Left hindlimb (tissue), 1 donor: ENCODE measurements around the gene TDRD9.
"Not testable (repeated sequence)": the region's sequence is repeated elsewhere in the genome, so short reads cannot be mapped to it uniquely, and the experiment has no call there.

Source experiments
- DNase-seq: peaks from one replicate; pipeline ENCODE4 v3.0.0-alpha.2; 2018

The TDRD9 gene

GRCh38 chr14:103930051-103930604, 1.9 kb downstream of the TDRD9 start:
- DNase-seq, result no peak

- no peak for DNase-seq
These were observed 3.2 kb downstream of the TDRD9 start for GRCh38 chr14:103931422-103931821.

GRCh38 chr14:103932791-103933490, 4.7 kb downstream of the TDRD9 start:
- no peak for DNase-seq

GRCh38 chr14:103935102-103935501, 6.8 kb downstream of the TDRD9 start:
- no peak for DNase-seq

GRCh38 chr14:103941462-103941861, 13.2 kb downstream of the TDRD9 start:
- DNase-seq, result no peak

GRCh38 chr14:103941973-103942736, 13.9 kb downstream of the TDRD9 start, which contains the start of gene RD3L:
RD3L (minus strand) TSS chr14:103942529; CDS start chr14:103941695, 834 bp downstream.
- DNase-seq, result no peak

- no peak for DNase-seq
These were observed 15.4 kb downstream of the TDRD9 start for GRCh38 chr14:103943673-103944072.

- no peak for DNase-seq
These were observed 18.7 kb downstream of the TDRD9 start for GRCh38 chr14:103946975-103947374.

- no peak for DNase-seq
These were observed 20.2 kb downstream of the TDRD9 start for GRCh38 chr14:103948442-103948841.

GRCh38 chr14:103949131-103949790, 21.0 kb downstream of the TDRD9 start:
- DNase-seq, result no peak

- no peak for DNase-seq
These were observed 32.3 kb downstream of the TDRD9 start for GRCh38 chr14:103960457-103961055.

GRCh38 chr14:103961928-103962578, 33.8 kb downstream of the TDRD9 start:
- DNase-seq, result no peak

- no peak for DNase-seq
These were observed 38.4 kb downstream of the TDRD9 start for GRCh38 chr14:103966631-103967030.

- DNase-seq, result no peak
These were observed 41.7 kb downstream of the TDRD9 start for GRCh38 chr14:103969961-103970360.

GRCh38 chr14:103973354-103973753, 45.1 kb downstream of the TDRD9 start:
- DNase-seq, result no peak

- DNase-seq, result no peak
These were observed 46.3 kb downstream of the TDRD9 start for GRCh38 chr14:103974575-103974974.

GRCh38 chr14:103980623-103981238, 52.5 kb downstream of the TDRD9 start:
- not testable (repeated sequence) for DNase-seq

GRCh38 chr14:103984196-103984595, 55.9 kb downstream of the TDRD9 start:
- no peak for DNase-seq

GRCh38 chr14:103989034-103989433, 60.8 kb downstream of the TDRD9 start:
- no peak for DNase-seq

GRCh38 chr14:103989964-103990363, 61.7 kb downstream of the TDRD9 start:
- no peak for DNase-seq

GRCh38 chr14:103994535-103995184, 66.4 kb downstream of the TDRD9 start:
- no peak for DNase-seq
